Right hindlimb (tissue), 1 donor: Measurements from ENCODE around the gene KLHDC2.
"Not testable (repeated sequence)": the region's sequence is repeated elsewhere in the genome, so short reads cannot be mapped to it uniquely, and the experiment has no call there.

Experiments
- DNase-seq: peaks from one replicate; pipeline ENCODE4 v3.0.0-alpha.2; 2018

Gene KLHDC2, protein sequence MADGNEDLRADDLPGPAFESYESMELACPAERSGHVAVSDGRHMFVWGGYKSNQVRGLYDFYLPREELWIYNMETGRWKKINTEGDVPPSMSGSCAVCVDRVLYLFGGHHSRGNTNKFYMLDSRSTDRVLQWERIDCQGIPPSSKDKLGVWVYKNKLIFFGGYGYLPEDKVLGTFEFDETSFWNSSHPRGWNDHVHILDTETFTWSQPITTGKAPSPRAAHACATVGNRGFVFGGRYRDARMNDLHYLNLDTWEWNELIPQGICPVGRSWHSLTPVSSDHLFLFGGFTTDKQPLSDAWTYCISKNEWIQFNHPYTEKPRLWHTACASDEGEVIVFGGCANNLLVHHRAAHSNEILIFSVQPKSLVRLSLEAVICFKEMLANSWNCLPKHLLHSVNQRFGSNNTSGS

DNA sequence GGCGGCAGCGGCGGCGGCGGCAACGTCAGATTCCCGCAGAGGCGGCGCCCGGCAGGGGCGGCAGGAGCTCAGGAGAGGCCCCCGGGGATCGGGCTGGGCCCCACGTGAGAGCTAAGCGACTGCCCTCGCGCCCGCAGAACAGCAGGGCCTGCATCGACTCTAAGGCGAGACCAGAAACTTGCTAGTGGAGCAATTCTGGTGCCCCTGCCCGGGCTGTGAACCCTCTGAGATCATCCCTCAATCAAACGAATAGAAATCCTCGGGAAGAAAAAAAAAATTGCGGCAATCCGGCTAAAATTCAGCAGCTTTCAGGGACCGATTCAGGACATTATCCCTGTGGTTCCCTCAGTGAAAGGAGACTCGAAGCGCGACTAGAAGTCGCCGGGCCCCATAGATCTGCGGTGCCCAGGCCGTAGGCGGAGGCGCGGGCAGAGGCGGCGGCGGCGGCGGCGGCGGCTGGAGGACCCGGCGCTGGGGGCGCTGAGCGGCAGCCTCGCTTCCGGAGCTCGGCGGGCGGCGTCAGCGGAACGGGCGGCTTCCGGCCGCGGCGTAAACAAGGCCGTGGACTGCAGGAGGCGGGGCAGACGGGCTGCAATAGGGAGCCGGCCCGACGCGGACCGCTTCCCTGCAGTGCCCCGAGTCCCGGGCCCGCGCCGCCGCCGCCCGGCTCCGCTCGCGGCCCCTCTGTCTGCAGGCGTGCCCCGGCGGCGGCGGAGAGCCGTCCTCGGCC is at the start of gene KLHDC2:
KLHDC2 (plus strand) TSS at position 583 of the 730 bp plus-strand sequence. CDS start 316 bp downstream, outside the sequence.
- DNase-seq: peak; percentile 93

DNA sequence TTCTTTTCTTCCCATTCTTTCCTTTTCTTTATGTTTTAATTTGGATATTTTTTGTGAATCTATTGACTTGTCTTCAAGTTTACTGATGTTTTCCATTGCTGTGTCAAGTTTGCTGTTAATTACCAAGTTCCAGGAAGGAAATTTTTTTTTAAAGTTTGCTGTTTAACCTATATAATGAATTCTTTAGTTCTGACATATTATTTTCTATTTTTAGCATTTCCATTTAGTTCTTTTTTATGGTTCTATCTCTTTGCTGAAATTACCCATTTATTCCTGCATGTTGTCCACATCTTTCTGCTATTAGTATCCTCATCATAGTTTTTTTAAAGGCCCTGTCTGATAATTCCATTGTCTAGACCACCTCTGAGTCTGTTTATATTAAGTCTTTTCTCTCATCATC is 47.2 kb upstream of the KLHDC2 start:
- DNase-seq: no peak

GRCh38 chr14:49721733-49722435 is 46.1 kb upstream of the KLHDC2 start:
- peak; percentile 25 for DNase-seq

GRCh38 chr14:49727171-49727570 is 40.8 kb upstream of the KLHDC2 start:
- DNase-seq: no peak

GRCh38 chr14:49732896-49733295 is 35.1 kb upstream of the KLHDC2 start:
- DNase-seq: no peak

- no peak for DNase-seq
Observed at GRCh38 chr14:49733836-49734235, 34.1 kb upstream of the KLHDC2 start.

DNA sequence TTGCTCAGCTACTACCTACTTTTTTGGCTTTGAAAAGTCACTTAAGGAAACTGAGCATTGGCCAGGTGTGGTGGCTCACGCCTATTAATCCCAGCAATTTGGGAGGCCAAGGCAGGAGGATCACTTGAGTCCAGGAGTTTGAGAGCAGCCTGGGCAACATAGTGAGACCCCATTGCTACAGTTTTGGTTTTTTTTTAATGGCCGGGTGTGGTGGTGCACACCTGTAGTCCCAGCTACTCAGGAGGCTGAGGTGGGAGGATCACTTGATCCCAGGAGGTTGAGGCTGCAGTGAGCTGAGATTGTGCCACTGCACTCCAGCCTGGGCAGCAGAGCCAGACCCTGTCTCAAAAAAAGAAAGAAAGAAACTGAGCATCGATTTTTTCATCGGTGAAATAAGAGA is 32.3 kb upstream of the KLHDC2 start:
- not testable (repeated sequence) for DNase-seq

DNA sequence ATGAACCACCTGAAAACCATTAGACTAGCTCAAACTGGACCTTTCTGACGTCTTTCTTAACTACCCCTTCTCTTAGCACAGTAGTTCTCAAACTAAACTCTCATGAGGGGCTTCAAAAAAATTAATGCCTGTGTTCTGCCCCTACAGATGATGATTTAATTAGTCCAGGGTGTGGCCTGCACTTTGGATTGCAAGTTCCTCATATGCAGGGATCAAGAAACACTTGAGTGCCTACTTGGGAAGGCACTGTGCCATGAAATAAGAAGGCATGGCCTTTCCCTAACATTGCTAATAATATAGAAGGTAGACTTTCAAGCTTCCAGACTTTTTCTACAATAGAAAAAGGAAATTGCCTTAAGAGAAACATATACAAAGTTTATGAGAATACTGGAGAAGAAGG is 22.8 kb upstream of the KLHDC2 start:
- no peak for DNase-seq

- not testable (repeated sequence) for DNase-seq
Observed at GRCh38 chr14:49746476-49746875, 21.5 kb upstream of the KLHDC2 start.

DNA sequence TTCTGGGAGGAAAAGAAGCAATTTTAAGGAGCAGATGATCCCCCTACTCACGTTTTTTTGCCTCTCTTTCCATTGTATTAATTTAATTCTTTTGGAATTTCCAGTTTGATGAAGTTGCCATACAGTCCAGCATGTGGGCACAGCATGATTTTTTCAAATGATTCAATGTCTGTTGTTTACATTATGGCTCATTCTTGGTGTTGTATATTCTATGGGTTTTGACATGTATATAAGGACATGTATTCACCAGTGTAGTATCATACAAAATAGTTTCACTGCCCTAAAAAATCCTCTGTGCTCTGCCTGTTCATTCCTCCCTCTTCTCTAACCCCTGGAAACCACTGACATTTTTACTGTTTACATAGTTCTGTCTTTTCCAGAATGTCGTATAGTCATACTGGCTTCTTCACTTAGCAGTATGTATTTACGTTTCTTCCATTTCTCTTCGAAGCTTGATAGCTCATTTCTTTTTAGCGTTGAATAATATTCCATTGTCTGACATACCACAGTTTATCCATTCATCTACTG is 13.3 kb upstream of the KLHDC2 start:
- no peak for DNase-seq

DNA sequence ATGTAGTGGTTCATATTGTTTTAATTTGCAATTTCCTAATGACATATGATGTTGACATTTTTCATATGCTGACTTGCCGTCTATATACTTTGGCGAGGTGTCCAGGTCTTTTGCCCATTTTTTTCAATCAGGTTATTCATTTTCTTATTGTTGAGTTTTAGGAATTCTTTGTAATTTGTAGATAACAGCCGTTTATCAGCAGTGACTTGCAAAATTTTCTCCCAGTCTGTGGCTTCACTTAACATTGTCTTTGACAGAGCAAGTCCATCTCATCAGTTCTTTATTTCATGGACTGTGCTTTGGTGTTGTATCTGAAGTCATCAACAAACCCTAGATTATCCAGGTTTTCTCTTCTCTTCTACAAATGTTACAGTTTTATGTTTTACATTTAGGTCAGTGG is 12.6 kb upstream of the KLHDC2 start:
- DNase-seq: no peak

DNA sequence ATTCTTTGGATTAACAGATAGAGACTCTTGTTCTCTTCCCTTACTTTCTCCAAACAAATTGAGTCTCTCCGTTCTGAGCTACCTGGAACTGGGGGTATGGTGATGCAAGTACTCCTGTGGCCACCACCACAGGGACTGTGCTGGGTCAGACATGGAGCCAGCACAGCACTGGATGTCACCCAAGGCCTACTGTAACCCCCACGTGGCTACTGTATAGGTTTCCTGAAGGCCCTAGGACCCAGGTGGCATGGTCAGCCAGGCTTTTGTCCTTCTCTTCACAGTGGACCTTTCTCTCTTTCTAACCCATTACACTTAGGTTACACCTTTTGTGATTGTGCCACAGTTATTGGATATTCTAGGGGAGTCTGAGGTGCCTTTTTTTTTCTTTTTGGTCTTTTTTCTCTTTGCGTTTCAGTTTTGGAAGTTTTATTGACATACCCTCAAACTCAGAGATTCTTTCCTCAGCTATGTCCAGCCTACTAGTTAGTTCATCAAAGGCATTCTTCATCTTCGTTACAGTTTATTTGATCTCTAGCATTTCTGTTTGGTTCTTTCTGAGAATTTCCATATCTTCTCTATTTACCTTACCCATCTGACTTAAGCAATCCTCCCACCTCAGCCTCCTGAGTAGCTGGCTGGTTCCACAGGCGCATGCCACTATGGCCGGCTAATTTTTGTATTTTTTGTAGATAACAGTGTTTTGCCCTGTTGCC is 6.0 kb upstream of the KLHDC2 start:
- DNase-seq: no peak

DNA sequence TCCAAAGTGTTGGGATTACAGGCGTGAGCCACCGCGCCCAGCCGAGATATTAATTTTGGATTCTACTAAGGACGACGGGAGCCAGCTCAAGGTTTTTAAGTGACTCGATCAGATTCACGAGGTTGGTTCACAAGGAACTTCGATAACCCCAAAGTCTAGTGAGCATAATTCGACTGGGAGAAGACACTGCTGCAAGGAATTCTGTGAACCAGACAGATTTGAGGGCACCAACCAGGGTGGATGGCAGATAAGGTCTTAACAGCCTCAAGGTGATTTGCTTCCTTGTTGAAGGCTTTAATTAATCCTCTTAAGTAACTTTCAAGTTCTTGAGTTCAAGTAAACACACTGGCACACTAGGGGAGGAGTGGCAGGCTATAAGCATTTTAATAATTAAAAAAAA is 1.1 kb upstream of the KLHDC2 start:
- no peak for DNase-seq

DNA sequence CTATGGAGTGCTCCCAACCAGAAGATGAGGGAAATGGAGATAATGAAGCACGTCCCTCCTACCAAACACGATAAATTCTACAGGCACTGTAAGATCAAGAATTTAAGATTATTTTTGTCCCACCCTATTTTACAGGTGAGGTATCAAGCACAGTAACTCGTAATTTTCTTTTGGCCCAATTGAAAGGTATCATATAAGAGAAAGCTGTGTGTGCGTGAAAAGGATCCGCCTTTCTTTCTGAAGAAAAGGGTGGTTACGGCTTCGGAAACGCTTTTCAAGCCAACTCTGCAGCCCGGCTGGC is 733 bp upstream of the KLHDC2 start:
- no peak for DNase-seq

- DNase-seq: peak; percentile 68
Observed at GRCh38 chr14:49768301-49769121, 558 bp downstream of the KLHDC2 start.

GRCh38 chr14:49769171-49769570 is 1.2 kb downstream of the KLHDC2 start:
- peak; percentile 24 for DNase-seq

GRCh38 chr14:49769581-49770211 is 1.7 kb downstream of the KLHDC2 start:
- no peak for DNase-seq

DNA sequence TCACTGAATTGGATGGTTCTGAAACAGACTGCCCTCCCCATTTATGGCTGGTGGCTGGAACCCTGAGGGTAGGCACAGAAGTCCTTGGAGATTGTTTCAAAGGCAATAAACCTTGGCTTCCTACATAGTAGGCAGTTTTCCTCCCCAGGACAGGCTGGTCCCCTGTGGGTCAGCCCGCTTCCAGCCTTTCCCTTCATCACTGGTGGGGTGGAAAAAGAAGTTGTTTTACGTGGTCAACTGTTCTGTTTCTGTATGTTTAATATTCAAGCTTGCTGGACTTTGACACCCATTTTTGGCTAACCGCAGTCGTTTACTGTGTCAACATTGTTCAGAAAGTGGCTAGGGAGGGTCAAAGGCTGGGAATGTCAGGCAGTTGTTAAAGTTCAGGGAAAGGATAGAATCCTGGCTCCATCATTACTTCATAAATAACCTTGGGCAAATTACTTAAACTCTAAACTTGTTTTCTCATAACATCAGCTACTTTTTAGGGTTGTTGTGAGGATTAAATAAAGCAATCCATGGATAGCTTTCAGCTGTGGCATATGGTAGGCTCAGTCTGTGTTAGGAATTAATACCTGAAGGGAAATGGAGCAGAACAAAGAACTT is 2.4 kb downstream of the KLHDC2 start:
- DNase-seq: no peak

DNA sequence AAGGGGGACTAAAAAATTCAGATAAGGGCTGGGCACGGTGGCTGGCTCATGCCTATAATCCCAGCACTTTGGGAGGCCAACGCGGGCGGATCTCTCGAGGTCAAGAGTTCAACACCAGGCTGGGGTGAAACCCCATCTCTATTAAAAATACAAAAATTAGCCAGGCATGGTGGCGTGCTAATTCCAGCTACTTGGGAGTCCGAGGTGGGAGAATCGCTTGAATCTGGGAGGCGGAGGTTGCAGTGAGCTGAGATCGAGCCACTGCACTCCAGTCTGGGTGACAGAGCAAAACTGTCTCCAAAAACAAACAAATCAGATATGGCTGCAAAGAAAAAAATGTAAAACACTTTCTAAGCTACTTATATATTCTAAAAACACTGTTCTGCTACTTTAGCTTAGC is 3.7 kb downstream of the KLHDC2 start:
- DNase-seq: not testable (repeated sequence)

DNA sequence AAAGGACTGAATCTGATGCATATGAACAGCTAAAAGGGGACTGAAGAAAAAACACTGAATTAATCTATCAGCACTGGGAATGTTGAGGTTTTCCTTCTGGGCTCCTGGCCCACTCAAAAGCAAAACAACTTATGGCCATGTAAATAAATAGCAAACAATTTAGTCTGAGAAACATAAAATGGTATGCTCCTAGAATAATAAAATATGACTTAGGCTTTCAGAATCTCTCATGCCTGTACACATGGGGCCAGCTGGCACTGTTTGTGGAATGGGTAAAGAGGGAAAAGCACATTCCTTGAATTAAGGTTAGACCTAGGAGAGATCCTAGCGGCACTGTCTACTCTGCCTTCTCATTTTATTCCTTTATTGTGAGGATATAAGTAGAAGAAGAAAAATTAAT is 6.2 kb downstream of the KLHDC2 start:
- no peak for DNase-seq

DNA sequence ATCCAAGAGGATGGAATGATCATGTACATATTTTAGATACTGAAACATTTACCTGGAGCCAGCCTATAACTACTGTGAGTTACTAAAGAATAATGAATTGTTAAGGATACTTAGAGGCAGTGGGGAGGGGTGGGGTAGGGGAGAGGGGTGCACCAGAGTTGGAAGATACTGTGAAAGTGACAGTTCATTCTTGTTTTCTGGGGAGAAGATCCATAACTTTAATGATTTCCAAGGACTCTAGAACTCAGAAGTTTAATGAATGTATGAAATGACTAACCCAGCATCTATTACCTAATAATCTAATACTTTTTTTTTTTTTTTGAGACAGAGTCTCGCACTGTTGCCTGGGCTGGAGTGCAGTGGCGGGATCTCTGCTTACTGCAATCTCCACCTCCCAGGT is 10.5 kb downstream of the KLHDC2 start:
- DNase-seq: no peak
